ENCODE results near the gene RASEF. TPM values are rescaled to one million over a fixed set of nuclear protein-coding genes. Genes with fewer than 3 reads are reported as not detected.
"Not testable (repeated sequence)": the region's sequence is repeated elsewhere in the genome, so short reads cannot be mapped to it uniquely, and the experiment has no call there.

The RASEF gene
- total RNA-seq, 4 donors from 2014 or later: 0.13 to 0.72 (median 0.33) TPM

DNA sequence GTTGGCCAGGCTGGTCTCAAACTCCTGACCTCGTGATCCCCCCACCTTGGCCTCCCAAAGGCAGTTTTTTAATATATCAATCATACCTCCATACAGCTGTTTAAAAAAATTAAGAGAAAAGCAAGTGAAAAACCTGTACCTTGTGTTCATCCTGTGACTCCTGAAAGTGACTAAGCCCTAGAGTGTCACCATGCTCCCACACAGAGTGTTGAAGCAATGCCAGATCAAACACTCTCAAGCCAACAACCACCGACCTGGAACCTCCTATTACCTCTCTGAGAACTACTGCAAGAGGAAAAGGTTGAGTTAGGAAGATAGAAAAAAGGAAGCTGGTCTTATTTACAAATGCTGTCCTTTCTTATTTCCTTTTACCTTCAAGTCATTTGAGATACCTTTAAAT is 123.5 kb downstream of the RASEF start:
- 76 to 77% methylated on average over 2 of the region's 2 CpGs for WGBS, 2 donors (ENCODE audit: low coverage in 1 of 2)
- Histone ChIP-seq H3K4me1 (no peaks in the 10 kb centered on the region), H3K9me3 (no peaks in the 10 kb centered on the region), H3K36me3 (no peaks in the 10 kb centered on the region), H3K27me3 (no peaks in the 10 kb centered on the region), H3K27ac (no peak overlapping the region), H3K4me3 (no peak overlapping the region)
- no peak for ATAC-seq
- TF ChIP-seq EP300 (IDR thresholded peaks at IDR 0.05) (no peak), POLR2AphosphoS5 (IDR thresholded peaks at IDR 0.05) (no peak), POLR2A (IDR thresholded peaks at IDR 0.05) (no peak)
- TF ChIP-seq, protein P1, sequence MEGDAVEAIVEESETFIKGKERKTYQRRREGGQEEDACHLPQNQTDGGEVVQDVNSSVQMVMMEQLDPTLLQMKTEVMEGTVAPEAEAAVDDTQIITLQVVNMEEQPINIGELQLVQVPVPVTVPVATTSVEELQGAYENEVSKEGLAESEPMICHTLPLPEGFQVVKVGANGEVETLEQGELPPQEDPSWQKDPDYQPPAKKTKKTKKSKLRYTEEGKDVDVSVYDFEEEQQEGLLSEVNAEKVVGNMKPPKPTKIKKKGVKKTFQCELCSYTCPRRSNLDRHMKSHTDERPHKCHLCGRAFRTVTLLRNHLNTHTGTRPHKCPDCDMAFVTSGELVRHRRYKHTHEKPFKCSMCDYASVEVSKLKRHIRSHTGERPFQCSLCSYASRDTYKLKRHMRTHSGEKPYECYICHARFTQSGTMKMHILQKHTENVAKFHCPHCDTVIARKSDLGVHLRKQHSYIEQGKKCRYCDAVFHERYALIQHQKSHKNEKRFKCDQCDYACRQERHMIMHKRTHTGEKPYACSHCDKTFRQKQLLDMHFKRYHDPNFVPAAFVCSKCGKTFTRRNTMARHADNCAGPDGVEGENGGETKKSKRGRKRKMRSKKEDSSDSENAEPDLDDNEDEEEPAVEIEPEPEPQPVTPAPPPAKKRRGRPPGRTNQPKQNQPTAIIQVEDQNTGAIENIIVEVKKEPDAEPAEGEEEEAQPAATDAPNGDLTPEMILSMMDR (IDR thresholded peaks at IDR 0.05): no peak

DNA sequence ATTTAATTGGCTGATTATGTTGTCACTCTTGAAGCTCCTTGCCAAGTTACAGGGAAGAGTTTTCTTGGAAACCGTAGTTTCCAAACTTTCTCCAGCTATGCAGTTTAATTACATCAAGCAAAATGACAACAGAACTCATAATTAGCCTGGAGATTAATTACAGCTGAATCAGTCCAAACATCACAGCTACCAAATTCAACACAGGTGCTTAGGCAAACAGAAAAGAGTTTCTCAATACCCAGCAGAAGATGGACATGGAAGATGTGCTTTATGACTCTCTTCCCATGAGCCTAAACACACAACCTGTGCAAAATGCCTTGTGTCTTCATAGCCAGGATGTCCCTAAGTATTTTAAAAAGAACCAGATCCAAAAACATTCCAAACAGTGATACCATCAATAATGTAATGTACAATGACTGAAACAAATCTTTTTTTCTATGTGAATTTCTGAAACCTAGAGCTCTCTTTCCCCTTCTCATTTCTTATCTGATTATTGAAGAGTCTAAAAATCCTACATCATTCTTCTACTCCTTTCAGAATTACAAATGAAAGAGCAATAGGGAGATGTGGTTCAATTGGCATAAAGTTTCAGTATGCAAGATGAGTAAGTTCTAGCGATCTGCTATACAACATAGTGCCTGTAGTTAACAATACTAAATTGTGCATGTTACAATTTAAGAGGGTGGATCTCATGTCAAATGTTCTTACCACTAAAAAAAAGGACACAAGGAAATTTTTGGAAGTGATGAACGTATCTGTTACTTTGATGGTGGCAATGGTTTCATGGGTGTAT is 124.3 kb downstream of the RASEF start:
- Histone ChIP-seq H3K27ac (no peak overlapping the region), H3K27me3 (no peaks in the 10 kb centered on the region), H3K36me3 (no peaks in the 10 kb centered on the region), H3K4me1 (no peaks in the 10 kb centered on the region), H3K9me3 (no peaks in the 10 kb centered on the region), H3K4me3 (no peak overlapping the region)
- ATAC-seq: no peak
- WGBS, 2 donors (ENCODE audit: low coverage in 1 of 2): 67 to 69% methylated on average over 3 of the region's 3 CpGs
- TF ChIP-seq POLR2AphosphoS5 (IDR thresholded peaks at IDR 0.05): no peak
- TF ChIP-seq, protein P1 (IDR thresholded peaks at IDR 0.05): no peak
- no peak for TF ChIP-seq EP300 (IDR thresholded peaks at IDR 0.05)
- TF ChIP-seq POLR2A (IDR thresholded peaks at IDR 0.05): no peak

DNA sequence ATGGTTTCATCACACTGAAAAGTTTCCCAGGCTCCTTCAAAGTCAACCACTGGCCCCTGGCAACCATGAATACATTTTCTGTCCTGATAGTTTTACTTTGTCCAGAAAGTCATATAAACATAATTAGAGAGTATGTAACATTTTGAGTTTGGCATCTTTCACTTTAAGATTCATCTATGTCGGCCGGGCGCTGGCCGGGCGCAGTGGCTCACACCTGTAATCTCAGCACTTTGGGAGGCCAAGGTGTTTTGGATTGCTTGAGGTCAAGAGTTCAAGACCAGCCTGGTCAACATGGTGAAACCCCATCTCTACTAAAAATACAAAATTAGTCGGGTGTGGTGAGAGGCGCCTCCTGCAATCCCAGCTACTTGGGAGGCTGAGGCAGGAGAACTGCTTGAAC is 126.4 kb downstream of the RASEF start:
- not testable (repeated sequence) for ATAC-seq, H3K36me3 ChIP-seq, H3K27me3 ChIP-seq, H3K27ac ChIP-seq, H3K4me3 ChIP-seq, H3K9me3 ChIP-seq, H3K4me1 ChIP-seq
- 100% methylated on average over 2 to 3 of the region's 7 CpGs for WGBS, 2 donors (ENCODE audit: low coverage in 1 of 2)

DNA sequence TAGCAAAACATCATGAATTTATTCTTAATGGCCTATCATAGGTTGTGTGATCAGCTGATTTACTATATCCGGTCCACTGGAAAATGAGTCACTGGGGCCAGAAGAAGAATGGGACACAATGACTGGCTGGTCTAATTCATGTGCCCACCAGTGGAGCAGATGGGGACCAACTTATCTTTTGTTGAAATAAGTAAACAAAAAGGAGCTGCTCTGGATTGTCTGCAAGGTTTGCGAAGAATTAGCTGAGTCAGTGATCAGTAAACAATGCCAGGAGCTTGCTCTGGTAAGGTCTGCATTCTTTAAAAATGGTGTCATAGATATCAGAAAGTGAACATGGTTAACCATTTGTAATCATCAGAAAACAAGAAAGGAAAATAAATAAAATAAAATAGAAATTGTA is 128.0 kb downstream of the RASEF start:
- H3K9me3 ChIP-seq: no peaks in the 10 kb centered on the region
- H3K4me1 ChIP-seq: no peaks in the 10 kb centered on the region
- 50 to 80% methylated on average over 2 of the region's 2 CpGs for WGBS, 2 donors (ENCODE audit: low coverage in 1 of 2)
- no peak for TF ChIP-seq POLR2A (IDR thresholded peaks at IDR 0.05)
- TF ChIP-seq EP300 (IDR thresholded peaks at IDR 0.05): no peak
- TF ChIP-seq POLR2AphosphoS5 (IDR thresholded peaks at IDR 0.05): no peak
- TF ChIP-seq, protein P1 (IDR thresholded peaks at IDR 0.05): no peak
- no peak overlapping the region for H3K27ac ChIP-seq
- no peak overlapping the region for H3K4me3 ChIP-seq
- H3K36me3 ChIP-seq: no peaks in the 10 kb centered on the region
- no peaks in the 10 kb centered on the region for H3K27me3 ChIP-seq
- no peak for ATAC-seq

DNA sequence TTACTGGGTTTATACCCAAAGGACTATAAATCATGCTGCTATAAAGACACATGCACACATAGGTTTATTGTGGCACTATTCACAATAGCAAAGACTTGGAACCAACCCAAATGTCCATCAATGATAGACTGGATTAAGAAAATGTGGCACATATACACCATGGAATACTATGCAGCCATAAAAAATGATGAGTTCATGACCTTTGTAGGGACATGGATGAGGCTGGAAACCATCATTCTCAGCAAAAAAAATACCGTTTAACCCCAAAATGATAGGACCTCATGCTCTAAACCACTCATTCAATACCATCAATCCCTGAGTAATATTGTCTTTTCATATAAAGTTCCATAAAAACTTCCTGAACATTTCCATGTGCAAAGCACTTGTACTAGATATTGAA is 128.9 kb downstream of the RASEF start:
- H3K27ac ChIP-seq, ATAC-seq, H3K4me1 ChIP-seq, H3K4me3 ChIP-seq, H3K36me3 ChIP-seq, H3K9me3 ChIP-seq, H3K27me3 ChIP-seq: not testable (repeated sequence)
- WGBS, 2 donors (ENCODE audit: low coverage in 1 of 2): 73 to 93% methylated on average over 1 of the region's 1 CpG

DNA sequence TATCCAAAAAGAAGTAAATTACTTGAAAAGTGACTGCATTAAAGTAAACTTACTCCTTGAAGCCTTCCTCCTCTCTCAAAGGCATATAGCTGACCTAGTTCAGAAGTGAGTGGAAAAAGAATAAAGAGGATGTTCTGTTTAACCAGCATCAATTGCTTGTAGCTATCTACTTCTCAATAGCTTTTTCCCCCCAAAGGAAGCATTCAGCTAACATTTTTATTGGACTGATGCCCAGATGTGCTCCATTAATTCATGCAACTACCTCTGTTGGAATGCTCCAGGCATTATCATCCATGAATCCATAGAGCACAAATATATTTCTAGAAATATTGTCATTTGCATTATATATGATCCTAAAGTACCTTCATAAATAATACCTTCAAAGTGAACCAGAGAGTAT is 132.8 kb downstream of the RASEF start:
- TF ChIP-seq, protein P1 (IDR thresholded peaks at IDR 0.05): no peak
- no peak for TF ChIP-seq POLR2AphosphoS5 (IDR thresholded peaks at IDR 0.05)
- no peak for TF ChIP-seq EP300 (IDR thresholded peaks at IDR 0.05)
- no peak for TF ChIP-seq POLR2A (IDR thresholded peaks at IDR 0.05)
- no peak overlapping the region for H3K27ac ChIP-seq
- ATAC-seq: no peak
- H3K4me1 ChIP-seq: no peaks in the 10 kb centered on the region
- H3K9me3 ChIP-seq: no peaks in the 10 kb centered on the region
- H3K36me3 ChIP-seq: no peaks in the 10 kb centered on the region
- no peaks in the 10 kb centered on the region for H3K27me3 ChIP-seq
- H3K4me3 ChIP-seq: no peak overlapping the region

Measured in gastroesophageal sphincter (tissue), 4 donors.